ENCODE results near the gene IGFBPL1.

The IGFBPL1 gene

DNA sequence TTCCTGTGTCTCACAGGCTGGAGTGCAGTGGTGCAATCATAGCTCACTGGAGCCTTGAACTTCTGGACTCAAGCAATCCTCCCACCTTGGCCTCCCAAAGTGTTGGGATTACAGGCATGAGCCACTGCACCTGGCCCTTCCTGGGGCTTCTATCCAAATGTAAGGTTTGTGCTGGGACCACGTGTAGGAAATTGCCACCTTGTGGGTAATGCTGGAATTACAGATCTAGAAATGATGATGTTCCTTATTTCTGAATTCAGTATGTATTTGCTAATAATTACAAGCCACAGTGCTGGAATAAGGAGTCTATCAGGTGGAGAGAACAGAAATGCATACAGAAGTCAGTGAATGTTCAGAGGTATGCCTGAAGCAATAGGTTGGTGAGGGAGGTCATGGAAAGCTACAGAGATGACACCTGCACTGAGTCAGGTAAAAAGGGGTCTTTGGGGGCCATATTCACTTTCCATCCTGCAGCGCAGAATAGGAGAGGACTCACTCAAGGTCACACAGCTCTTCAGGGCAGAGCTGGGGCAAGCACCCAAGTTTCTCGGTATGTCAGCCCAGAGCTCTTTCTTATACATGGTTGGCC is 8.8 kb upstream of the IGFBPL1 start:
- in situ Hi-C loops (cut with MboI; ENCODE audit: low sequenced_read_pairs): no loop called here

DNA sequence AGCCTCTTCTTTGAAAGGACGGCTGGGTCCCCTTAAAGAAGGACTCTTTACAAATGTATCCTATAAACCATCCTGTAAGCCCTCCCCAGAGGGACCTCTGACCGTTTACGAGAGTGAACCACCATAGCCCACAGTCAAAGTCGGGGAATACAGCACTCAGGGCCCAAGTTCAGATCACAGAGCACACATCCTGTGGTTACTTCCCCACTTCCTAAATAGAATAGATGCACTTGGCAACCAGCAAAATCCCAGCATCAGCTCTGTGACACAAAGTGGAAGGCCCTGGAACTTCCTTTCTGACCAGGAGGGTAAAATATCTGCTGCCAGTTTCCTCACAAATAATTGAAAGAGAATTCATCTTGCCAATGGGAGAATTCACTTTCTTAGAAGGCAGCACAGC is 6.9 kb upstream of the IGFBPL1 start:
- in situ Hi-C loops (cut with MboI; ENCODE audit: low sequenced_read_pairs): no loop called here

DNA sequence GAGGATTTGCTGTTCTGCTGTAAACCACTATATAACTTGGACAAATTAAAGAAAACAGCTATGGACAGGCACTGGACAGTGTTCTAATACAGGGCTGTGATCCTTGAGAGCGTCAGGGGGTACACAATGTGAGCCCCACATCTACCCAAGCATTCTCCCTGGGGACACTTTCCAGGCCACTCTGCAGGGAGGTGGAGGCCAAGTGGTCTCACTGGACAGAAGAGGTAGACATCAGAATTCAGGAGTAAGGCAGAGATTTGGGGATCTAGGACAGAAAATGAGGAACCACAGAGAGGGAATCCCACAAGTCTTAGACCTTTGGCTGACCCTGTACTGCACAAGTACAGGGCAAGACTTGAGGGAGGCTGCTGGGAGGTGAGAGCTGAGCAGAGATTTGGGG is 3.8 kb upstream of the IGFBPL1 start:
- in situ Hi-C loops (cut with MboI; ENCODE audit: low sequenced_read_pairs): no loop called here

GRCh38 chr9:38424918-38425317 is 664 bp upstream of the IGFBPL1 start:
- in situ Hi-C loops (cut with MboI; ENCODE audit: low sequenced_read_pairs): no loop called here

- in situ Hi-C loops (cut with MboI; ENCODE audit: low sequenced_read_pairs): no loop called here
Measured at GRCh38 chr9:38423273-38423972, 831 bp downstream of the IGFBPL1 start.

- in situ Hi-C loops (cut with MboI; ENCODE audit: low sequenced_read_pairs): no loop called here
Measured at GRCh38 chr9:38422555-38423260, 1.5 kb downstream of the IGFBPL1 start.

DNA sequence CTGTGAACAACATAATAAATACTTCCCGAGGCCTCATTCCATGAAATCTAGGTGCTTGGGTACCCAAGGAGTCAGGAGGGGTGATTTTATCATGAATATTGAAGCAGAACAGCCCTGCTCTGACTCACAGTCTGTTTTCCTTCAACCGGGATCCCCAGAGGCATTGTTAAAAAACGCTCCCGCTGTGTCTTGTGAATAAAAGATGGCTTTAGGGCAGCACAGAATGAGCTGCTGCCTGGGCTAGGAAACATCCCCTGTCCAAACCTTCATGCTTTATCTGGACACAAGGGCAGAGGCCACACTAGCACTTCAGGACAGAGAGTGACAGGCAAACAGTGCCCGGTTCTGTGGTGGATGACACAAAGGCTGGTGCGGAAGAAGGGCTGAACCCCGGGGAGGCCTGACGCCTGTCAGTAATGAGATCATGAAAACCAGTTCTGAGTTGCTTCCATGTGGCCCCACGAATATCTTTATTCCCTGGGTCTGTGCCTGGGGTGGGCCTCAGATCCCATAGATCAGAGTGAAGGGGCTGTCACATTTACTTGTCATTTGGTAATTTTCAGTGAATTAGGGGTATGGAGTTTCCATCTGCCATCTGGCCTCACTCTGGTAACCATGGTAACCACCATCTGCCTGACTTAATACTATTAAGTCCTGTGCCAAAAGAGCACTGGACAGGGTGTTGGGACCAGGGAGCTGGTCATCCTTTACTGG is 2.6 kb downstream of the IGFBPL1 start:
- in situ Hi-C loops (cut with MboI; ENCODE audit: low sequenced_read_pairs): no loop called here

DNA sequence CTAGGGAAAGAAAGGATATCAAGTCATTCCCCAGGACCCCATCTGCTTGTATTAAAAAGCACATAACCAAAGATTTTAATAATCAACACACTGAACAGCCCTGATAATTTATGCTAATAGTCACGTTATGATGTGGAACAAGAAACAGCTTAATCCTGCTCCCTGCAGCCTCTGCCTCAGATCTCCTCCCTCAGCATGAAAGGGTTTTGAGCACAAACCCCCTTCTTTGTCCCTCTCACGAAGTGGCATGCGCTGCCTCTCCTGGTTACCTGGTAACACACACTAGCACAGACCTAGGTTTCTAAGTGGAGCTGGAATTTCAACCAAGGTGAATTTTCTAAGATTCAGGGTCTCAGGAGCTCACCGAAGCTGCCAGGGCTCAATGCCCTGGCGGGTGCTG is 5.1 kb downstream of the IGFBPL1 start:
- in situ Hi-C loops (cut with MboI; ENCODE audit: low sequenced_read_pairs): no loop called here

- in situ Hi-C loops (cut with MboI; ENCODE audit: low sequenced_read_pairs): no loop called here
Measured at GRCh38 chr9:38418366-38418765, 5.9 kb downstream of the IGFBPL1 start.

- in situ Hi-C loops (cut with MboI; ENCODE audit: low sequenced_read_pairs): no loop called here
Measured at GRCh38 chr9:38417003-38417945, 7.0 kb downstream of the IGFBPL1 start.

DNA sequence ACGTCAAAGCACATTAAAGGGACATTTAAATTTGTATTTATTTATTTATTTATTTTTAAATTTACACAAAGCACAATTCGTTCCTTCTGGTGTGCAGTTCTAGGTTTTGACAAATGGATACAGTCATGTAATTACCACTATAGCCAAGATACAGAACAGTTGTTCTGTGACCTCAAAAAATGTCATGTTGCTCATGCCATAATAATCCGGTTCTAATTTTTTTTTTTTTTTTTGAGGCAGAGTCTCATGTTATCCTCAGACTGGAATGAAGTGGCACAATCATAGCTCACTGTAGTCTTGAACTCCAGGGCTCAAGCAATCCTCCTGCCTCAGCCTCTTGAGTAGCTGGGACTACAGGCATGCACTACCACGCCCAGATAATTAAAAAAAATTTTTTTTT is 7.8 kb downstream of the IGFBPL1 start:
- in situ Hi-C loops (cut with MboI; ENCODE audit: low sequenced_read_pairs): no loop called here

DNA sequence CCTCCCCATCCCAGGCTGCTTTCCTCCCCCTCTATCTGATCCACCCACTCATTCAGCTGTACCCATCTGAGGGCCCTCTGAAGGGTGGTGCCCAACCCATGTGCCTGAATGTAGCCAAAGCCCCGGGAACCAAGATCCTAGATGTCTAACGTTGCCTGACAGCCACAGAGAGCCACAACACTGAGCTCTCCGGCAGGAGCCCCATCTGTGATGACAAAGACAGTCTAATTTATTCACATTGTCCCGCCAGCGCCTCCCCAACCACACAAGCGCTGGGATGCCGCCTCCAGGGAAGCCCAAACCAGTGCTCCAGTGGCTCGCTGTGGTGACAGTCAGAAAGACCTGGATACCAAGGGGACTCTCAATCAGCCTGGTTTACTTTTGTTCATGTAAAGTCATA is 8.4 kb downstream of the IGFBPL1 start:
- in situ Hi-C loops (cut with MboI; ENCODE audit: low sequenced_read_pairs): no loop called here

DNA sequence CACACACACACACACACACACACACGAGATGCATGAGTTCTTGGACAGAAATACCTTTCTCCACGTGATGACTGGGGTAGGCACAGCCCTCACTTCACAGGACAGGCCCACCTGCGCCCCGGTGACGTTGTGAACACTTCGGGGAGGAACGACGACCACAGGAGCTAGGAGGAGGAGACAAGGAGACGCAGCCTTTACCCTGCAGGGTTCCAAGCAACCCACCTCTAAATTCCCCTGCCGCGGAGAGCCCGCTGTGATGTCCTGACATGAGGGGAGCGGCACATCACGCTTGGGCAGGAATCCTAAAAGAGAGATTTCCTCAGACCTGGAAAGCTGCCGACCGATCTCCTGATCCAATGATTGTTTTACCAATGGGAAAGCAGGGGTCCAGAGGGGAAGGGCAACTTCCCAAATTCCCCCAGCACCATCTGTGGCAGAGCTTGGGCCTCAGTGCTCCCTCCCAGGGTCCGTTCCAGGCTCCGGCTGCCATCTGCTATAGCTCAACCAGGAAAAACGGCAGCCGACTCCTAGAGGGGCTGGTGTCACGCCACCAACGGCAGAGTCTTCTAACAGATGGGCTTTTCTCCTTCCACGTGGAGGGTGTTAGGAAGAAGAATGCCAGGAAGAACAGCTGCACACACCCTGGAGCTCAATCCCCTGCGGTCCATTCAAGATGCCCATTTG is 10.1 kb downstream of the IGFBPL1 start:
- in situ Hi-C loops (cut with MboI; ENCODE audit: low sequenced_read_pairs): no loop called here

DNA sequence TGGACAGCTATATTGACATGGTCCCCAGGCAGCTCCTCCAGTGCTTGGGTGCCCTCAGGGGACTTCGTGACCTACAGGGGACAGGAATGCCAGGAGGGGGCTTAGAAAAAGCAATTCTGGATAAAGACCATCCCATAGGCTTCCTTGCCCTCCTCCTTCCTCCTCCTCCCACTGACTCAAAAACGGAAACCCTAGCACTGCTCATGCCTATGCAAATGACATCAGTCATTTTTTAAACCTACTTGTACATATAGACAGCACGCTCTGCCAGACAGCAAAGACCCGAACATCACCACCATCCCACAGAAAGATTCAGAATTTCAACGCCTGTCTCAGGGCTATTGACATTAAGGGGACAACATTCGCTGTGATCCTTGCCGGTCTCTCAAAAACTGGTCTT is 11.0 kb downstream of the IGFBPL1 start:
- in situ Hi-C loops (cut with MboI; ENCODE audit: low sequenced_read_pairs): no loop called here

- in situ Hi-C loops (cut with MboI; ENCODE audit: low sequenced_read_pairs): no loop called here
Measured at GRCh38 chr9:38412751-38413150, 11.5 kb downstream of the IGFBPL1 start.

GRCh38 chr9:38408719-38409118 is 15.5 kb downstream of the IGFBPL1 start:
- in situ Hi-C loops (cut with MboI; ENCODE audit: low sequenced_read_pairs): no loop called here

DNA sequence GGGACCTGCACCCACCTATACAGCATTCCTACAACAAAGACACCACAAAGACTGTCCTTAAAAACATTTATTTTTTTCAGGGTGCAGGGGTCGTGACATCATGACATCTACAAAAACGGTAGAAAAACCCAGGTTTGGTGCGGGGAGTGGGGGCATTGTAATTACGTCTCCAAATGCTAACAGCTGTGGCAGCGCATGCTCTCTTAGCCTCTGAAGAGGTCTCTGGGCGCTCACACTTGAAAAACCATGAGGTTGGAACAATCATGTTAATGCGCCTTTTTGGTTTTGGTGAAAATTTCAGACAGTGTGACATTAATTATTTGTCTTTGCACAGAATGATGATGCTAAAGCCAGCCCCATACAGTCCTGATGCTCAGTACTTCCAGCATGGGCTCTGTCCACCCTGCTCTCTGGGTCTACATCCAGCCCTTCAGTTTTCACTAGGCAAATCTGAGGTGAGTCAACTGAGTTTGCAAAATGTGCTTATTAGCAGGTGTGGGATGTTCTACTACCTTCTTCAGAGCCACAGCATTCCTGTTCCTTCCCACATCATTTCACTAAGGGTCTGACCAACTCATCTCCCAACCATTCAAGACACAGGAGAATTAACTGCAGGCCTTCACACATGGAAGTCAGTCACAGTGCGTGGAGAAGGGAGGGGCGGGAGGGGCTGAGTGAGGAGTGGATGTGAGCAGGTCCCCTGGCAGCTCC is 17.6 kb downstream of the IGFBPL1 start:
- in situ Hi-C loops (cut with MboI; ENCODE audit: low sequenced_read_pairs): no loop called here

- in situ Hi-C loops (cut with MboI; ENCODE audit: low sequenced_read_pairs): no loop called here
Measured at GRCh38 chr9:38405785-38406184, 18.5 kb downstream of the IGFBPL1 start.

- in situ Hi-C loops (cut with MboI; ENCODE audit: low sequenced_read_pairs): no loop called here
Measured at GRCh38 chr9:38404314-38404713, 19.9 kb downstream of the IGFBPL1 start.
